HCT116 (cell line): ENCODE data around the gene MEDAG.

ENCODE experiments used
- CTCF ChIP-seq, 3 experiments: fragments of 200-600 bp in 1 of 3; sonication (generic) in 1 of 3; IDR thresholded peaks in 2 of 3; conservative IDR thresholded peaks in 1 of 3; 2 replicates each; pipeline ENCODE4 v1.5.1; 2012 to 2017; ENCODE audit warnings: low read depth in 2 of 3, low read length in 2 of 3, antibody characterized with exemption in 1 of 3, borderline replicate concordance in 1 of 3, control low read depth in 1 of 3, mild to moderate bottlenecking in 1 of 3, mixed read lengths in 1 of 3, mixed run types in 1 of 3, moderate library complexity in 1 of 3; ENCODE audit not compliant: insufficient read depth in 1 of 3
- POLR2A ChIP-seq: IDR thresholded peaks from 2 replicates; pipeline ENCODE4 v1.7.0; 2011; ENCODE audit warnings: borderline replicate concordance; ENCODE audit not compliant: insufficient read depth, insufficient read length; ENCODE audit errors: extremely low read depth
- SP1 ChIP-seq: IDR thresholded peaks from 2 replicates; pipeline ENCODE4 v1.6.1; 2012; ENCODE audit warnings: low read depth

GRCh38 chr13:30882996-30883766 lies 22.9 kb upstream of the MEDAG start:
- TF ChIP-seq CTCF (IDR thresholded peaks at IDR 0.05 in 2 of 3, conservative IDR thresholded peaks at IDR 0.05 in 1 of 3; ENCODE audit: borderline replicate concordance in 1 of 3, insufficient read depth in 1 of 3, low read depth in 2 of 3, low read length in 2 of 3) (no peak), POLR2A (no peak), SP1 (no peak)
